K562 (cell line): ENCODE data around the gene MND1. TPM values are rescaled to one million over a fixed set of nuclear protein-coding genes. Genes with fewer than 3 reads are reported as not detected.

Experiments
- ATAC-seq: fragments of 200-7000 bp; cut with Tn5 transposase; 3 replicates; pipeline ENCODE4 v1.9.1; 2020; ENCODE audit warnings: moderate library complexity
- BruUV-seq: library from RNA; stranded (reverse); fragments of 400-500 nt; replicated peaks from 2 replicates; lab custom pipeline; 2021; lab: Mats Ljungman, UMichigan
- CTCF ChIA-PET: fragments of 300-600 bp; formaldehyde crosslinking; extraction: SDS; loops from one replicate; lab custom pipeline; 2021; ENCODE audit warnings: low intra/inter-chr PET ratio; lab: Yijun Ruan, JAX
- POLR2A ChIA-PET: fragments of 300-600, 350-650 bp; sonication (Branson Sonifier 250); formaldehyde crosslinking; extraction: SDS; loops from one replicate; lab custom pipeline; 2021; ENCODE audit warnings: antibody characterized with exemption, inconsistent platforms; lab: Yijun Ruan, JAX
- DNase-seq, 4 experiments: peaks; one replicate each; pipeline versions ENCODE4 v3.0.0 to v3.0.0-alpha.2; 2011 to 2018; ENCODE audit warnings: low spot score in 3 of 4, mixed read lengths in 3 of 4; ENCODE audit errors: extremely low read depth in 1 of 4
- FAIRE-seq: peaks from 2 replicates; lab custom pipeline; 2011; peaks lifted over from hg19 to GRCh38; lab: Jason Lieb, UNC
- H2AFZ ChIP-seq: 2 replicates; pipeline ENCODE4 v1.6.0; 2011; ENCODE audit warnings: low read depth, low read length, control low read depth, inconsistent platforms
- H3K27ac ChIP-seq: fragments of 200-600 bp; 3 replicates; pipeline ENCODE4 v1.8.0; 2011; ENCODE audit warnings: low read depth, mild to moderate bottlenecking, control low read depth, inconsistent platforms, low read length, moderate library complexity, mixed read lengths; ENCODE audit errors: extremely low read depth
- H3K27me3 ChIP-seq, 2 experiments: fragments of 300-600 bp in 1 of 2; 2 replicates in 1 of 2; 3 replicates in 1 of 2; pipeline versions ENCODE4 v1.6.0 to v1.8.0; 2011; ENCODE audit warnings: inconsistent platforms in 2 of 2, low read length in 2 of 2, mild to moderate bottlenecking in 1 of 2, mixed read lengths in 1 of 2, moderate library complexity in 1 of 2; ENCODE audit not compliant: control insufficient read depth in 2 of 2, insufficient read depth in 2 of 2
- H3K36me3 ChIP-seq: fragments of 300-600 bp; 3 replicates; pipeline ENCODE4 v1.8.0; 2011; ENCODE audit warnings: mild to moderate bottlenecking, low read length, inconsistent platforms; ENCODE audit not compliant: control insufficient read depth, insufficient read depth
- H3K4me1 ChIP-seq, 2 experiments: fragments of 200-600 bp in 1 of 2; replicated peaks in 1 of 2; 2 replicates in 1 of 2; 3 replicates in 1 of 2; pipeline versions ENCODE4 v1.5.1 to v1.8.0; 2011; ENCODE audit warnings: inconsistent platforms in 2 of 2, low read length in 2 of 2, mild to moderate bottlenecking in 1 of 2, mixed read lengths in 1 of 2, moderate library complexity in 1 of 2; ENCODE audit not compliant: control insufficient read depth in 2 of 2, insufficient read depth in 2 of 2
- H3K4me2 ChIP-seq: 2 replicates; pipeline ENCODE4 v1.6.1; 2011; ENCODE audit warnings: low read length, control low read depth, inconsistent platforms, mixed read lengths; ENCODE audit not compliant: insufficient read depth
- H3K4me3 ChIP-seq: fragments of 200-600 bp; sonication (generic), shearing (Covaris generic); 2 replicates; pipeline ENCODE4 v1.5.1; 2016; ENCODE audit warnings: control low read depth, inconsistent platforms
- H3K79me2 ChIP-seq: fragments of 200-600 bp; 3 replicates; pipeline ENCODE4 v1.8.0; 2011; ENCODE audit warnings: low read length, inconsistent platforms; ENCODE audit not compliant: control insufficient read depth, insufficient read depth
- H3K9ac ChIP-seq, 2 experiments: 2 replicates each; pipeline versions ENCODE4 v1.6.0 to v1.6.1; 2011; ENCODE audit warnings: low read depth in 2 of 2, low read length in 2 of 2, control low read depth in 1 of 2, inconsistent platforms in 1 of 2, mild to moderate bottlenecking in 1 of 2, mixed read lengths in 1 of 2; ENCODE audit not compliant: insufficient read depth in 1 of 2
- H3K9me1 ChIP-seq: one replicate; pipeline ENCODE4 v1.6.0; 2011; ENCODE audit warnings: inconsistent platforms, mild to moderate bottlenecking, low read length, moderate library complexity; ENCODE audit not compliant: control insufficient read depth, insufficient read depth
- H3K9me3 ChIP-seq: replicated peaks from 2 replicates; pipeline ENCODE4 v1.5.1; 2011; ENCODE audit warnings: low read depth, low read length, inconsistent platforms; ENCODE audit not compliant: control insufficient read depth, insufficient read depth
- H4K20me1 ChIP-seq: replicated peaks from 2 replicates; pipeline ENCODE4 v1.6.1; 2011; ENCODE audit warnings: low read length, inconsistent platforms, mixed read lengths; ENCODE audit not compliant: control insufficient read depth, insufficient read depth
- ATF6 ChIP-seq: sonication (generic); formaldehyde crosslinking; IDR thresholded peaks from 2 replicates; pipeline ENCODE4 v1.4.0; 2020; ENCODE audit warnings: mild to moderate bottlenecking, missing genetic modification reagents
- CBX3 ChIP-seq, 2 experiments: IDR thresholded peaks; 1 replicate in 1 of 2; 2 replicates in 1 of 2; pipeline ENCODE4 v1.6.1; 2012; ENCODE audit warnings: inconsistent platforms in 2 of 2, low read length in 2 of 2, borderline replicate concordance in 1 of 2, control low read depth in 1 of 2
- CHAMP1 ChIP-seq: fragments of 450-650 bp; IDR thresholded peaks from 2 replicates; pipeline ENCODE4 v1.6.1; 2016; ENCODE audit warnings: mild to moderate bottlenecking
- CTBP1 ChIP-seq: fragments of 450-650 bp; IDR thresholded peaks from 2 replicates; pipeline ENCODE4 v1.6.1; 2016; ENCODE audit warnings: borderline replicate concordance
- ESRRB ChIP-seq: fragments of 250-450 bp; sonication (Bioruptor Pico); IDR thresholded peaks from 2 replicates; pipeline ENCODE4 v1.5.0; 2020; ENCODE audit warnings: mild to moderate bottlenecking, moderate library complexity, borderline replicate concordance
- HNRNPK ChIP-seq: fragments of 200-400 bp; formaldehyde crosslinking; IDR thresholded peaks from one replicate; pipeline ENCODE4 v1.6.1; 2018; ENCODE audit warnings: mild to moderate bottlenecking, low read depth, low read length; ENCODE audit not compliant: poor library complexity, severe bottlenecking
- LEF1 ChIP-seq: fragments of 450-650 bp; IDR thresholded peaks from 2 replicates; pipeline ENCODE4 v1.6.1; 2016; ENCODE audit warnings: mild to moderate bottlenecking
- MCM7 ChIP-seq, 2 experiments: fragments of 450-650 bp; IDR thresholded peaks; 2 replicates each; pipeline ENCODE4 v1.6.1; 2016 to 2018
- NR1H2 ChIP-seq: sonication (generic); formaldehyde crosslinking; IDR thresholded peaks from 2 replicates; pipeline ENCODE4 v1.4.0; 2020; ENCODE audit warnings: mild to moderate bottlenecking, missing genetic modification reagents
- STAT6 ChIP-seq: sonication (generic); formaldehyde crosslinking; IDR thresholded peaks from 2 replicates; pipeline ENCODE4 v1.8.1; 2023; ENCODE audit warnings: mild to moderate bottlenecking, missing genetic modification reagents
- U2AF1 ChIP-seq: fragments of 200-400 bp; formaldehyde crosslinking; optimal IDR thresholded peaks from 2 replicates; pipeline ENCODE3; 2017; ENCODE audit warnings: mild to moderate bottlenecking, low read depth, low read length, moderate library complexity
- ZNF174 ChIP-seq: fragments of 250-450 bp; sonication (Bioruptor Pico); IDR thresholded peaks from 2 replicates; pipeline ENCODE4 v1.4.0; 2020; ENCODE audit warnings: mild to moderate bottlenecking
- ZNF24 ChIP-seq: fragments of 450-650 bp; IDR thresholded peaks from 2 replicates; pipeline ENCODE4 v1.6.1; 2016
- ZNF764 ChIP-seq: fragments of 250-450 bp; sonication (Bioruptor Pico); IDR thresholded peaks from 2 replicates; pipeline ENCODE4 v1.4.0; 2020; ENCODE audit warnings: low read depth, mild to moderate bottlenecking, moderate library complexity
- WGBS: fragments of 100-300 bp; shearing (Covaris generic); methylation state at CpG from one replicate; pipeline ENCODE4 v1.1.6; 2016; ENCODE audit warnings: low coverage, mixed read lengths; ENCODE audit not compliant: insufficient coverage; ENCODE audit errors: missing lambda C conversion rate; 5-methylcytosine and 5-hydroxymethylcytosine counted together
- in situ Hi-C: fragments of 300-500 bp; cut with MboI; formaldehyde crosslinking; loops from 4 replicates; pipeline ENCODE4 v1.15.0; 2018; ENCODE audit warnings: inconsistent platforms, mixed read lengths
- intact Hi-C: fragments of 100-400 bp; cut with micrococcal nuclease; formaldehyde crosslinking; loops from 2 replicates; pipeline ENCODE4 v1.14.2; 2022
- polyA plus RNA-seq, 8 experiments: library from polyadenylated mRNA; depleted of rRNA in 4 of 8; stranded (reverse) in 5 of 8; unstranded in 3 of 8; fragments of >200 nt; fragmentation: Nextera tagmentation in 2 of 8; fragmentation: Illumina TruSeq in 1 of 8; extraction: Ambion mirVana in 2 of 8; extraction: Trizol in 1 of 8; gene quantifications; 2 replicates each; pipeline versions ENCODE4 v1.2.1 to v1.2.3, GENCODE V29; 2011 to 2014; ENCODE audit warnings: inconsistent platforms in 1 of 8, missing spikeins in 1 of 8
- total RNA-seq, 7 experiments: library from RNA; depleted of rRNA in 6 of 7; stranded (reverse); fragments of >200 nt in 6 of 7; fragmentation: Illumina TruSeq in 2 of 7; extraction: Trizol in 2 of 7; gene quantifications; 2 replicates each; pipeline versions ENCODE4 v1.2.1 to v1.2.3, GENCODE V29; 2011 to 2021; ENCODE audit warnings: low replicate concordance in 1 of 7
- TF ChIP-seq, protein P1 (sequence below): sonication (generic); formaldehyde crosslinking; IDR thresholded peaks from 2 replicates; pipeline ENCODE4 v1.8.0; 2022; ENCODE audit warnings: mild to moderate bottlenecking, low read depth, missing genetic modification reagents

The MND1 gene
- total and polyA plus RNA-seq, 9 of the 15 experiments (the other 6 are each of a cell fraction or from before 2014, with no cell fraction given), result 35.3 to 94.1 (median 59.9) TPM

DNA sequence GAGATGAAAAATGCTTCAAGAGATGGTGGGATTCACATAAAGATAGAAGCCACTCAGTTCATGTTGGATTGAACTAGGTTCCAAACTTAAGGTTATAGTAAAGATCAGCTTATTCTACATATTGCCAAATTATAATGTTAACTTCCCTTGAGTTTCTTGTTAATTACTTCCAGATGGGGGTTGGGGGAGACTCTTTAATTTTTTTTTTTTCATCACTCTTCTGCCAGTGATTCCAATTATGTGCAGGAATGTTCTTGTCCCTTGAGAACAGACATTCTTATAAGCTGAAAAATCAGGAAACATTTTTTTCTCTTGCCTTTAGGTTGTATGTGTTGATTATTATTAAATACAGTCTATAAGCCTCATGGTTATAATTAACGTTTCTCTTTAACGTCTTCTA lies 30.0 kb downstream of the MND1 start:
- no peak for TF ChIP-seq CBX3 (IDR thresholded peaks at IDR 0.05; ENCODE audit: borderline replicate concordance in 1 of 2, low read length in 2 of 2)
- no peak for TF ChIP-seq NR1H2 (CRISPR knock-in tag)
- no peak for TF ChIP-seq ZNF24
- TF ChIP-seq U2AF1, result no peak
- no peak for TF ChIP-seq ESRRB (CRISPR knock-in tag)
- no peak for TF ChIP-seq MCM7 (IDR thresholded peaks at IDR 0.05)
- no peak for TF ChIP-seq HNRNPK
- no peak for TF ChIP-seq LEF1
- no peak for TF ChIP-seq CTBP1
- no peak for TF ChIP-seq ATF6 (CRISPR knock-in tag)
- TF ChIP-seq, protein P1, sequence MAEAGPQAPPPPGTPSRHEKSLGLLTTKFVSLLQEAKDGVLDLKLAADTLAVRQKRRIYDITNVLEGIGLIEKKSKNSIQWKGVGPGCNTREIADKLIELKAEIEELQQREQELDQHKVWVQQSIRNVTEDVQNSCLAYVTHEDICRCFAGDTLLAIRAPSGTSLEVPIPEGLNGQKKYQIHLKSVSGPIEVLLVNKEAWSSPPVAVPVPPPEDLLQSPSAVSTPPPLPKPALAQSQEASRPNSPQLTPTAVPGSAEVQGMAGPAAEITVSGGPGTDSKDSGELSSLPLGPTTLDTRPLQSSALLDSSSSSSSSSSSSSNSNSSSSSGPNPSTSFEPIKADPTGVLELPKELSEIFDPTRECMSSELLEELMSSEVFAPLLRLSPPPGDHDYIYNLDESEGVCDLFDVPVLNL (CRISPR knock-in tag), result no peak
- no peak for TF ChIP-seq ZNF764 (CRISPR knock-in tag)
- no peak for TF ChIP-seq ZNF174 (CRISPR knock-in tag)
- TF ChIP-seq CHAMP1, result no peak
- no peak for TF ChIP-seq STAT6 (CRISPR knock-in tag)

More for the DNA sequence above, 30.0 kb downstream of the MND1 start:
- H3K79me2 ChIP-seq, result no peaks in the 10 kb centered on the region
- H3K9me1 ChIP-seq, result no peaks in the 10 kb centered on the region
- ChIA-PET POLR2A (interaction anchor here (0.5 kb wide), 1 partner anchor 1426 kb away, joined by 6 read pairs; no protein-coding TSS in a partner anchor), CTCF (no interaction called here)
- in situ Hi-C loops (no loop called here), intact Hi-C loops (no loop called here)
- no peak overlapping the region for H3K9ac ChIP-seq
- no peak overlapping the region for H2AFZ ChIP-seq
- H3K27me3 ChIP-seq, result no peaks in the 10 kb centered on the region
- no peak overlapping the region for H3K4me2 ChIP-seq
- no peak overlapping the region for H3K27ac ChIP-seq
- H4K20me1 ChIP-seq, result no peaks in the 10 kb centered on the region
- BruUV-seq, result no TSS peak
- no peak for ATAC-seq
- no peak for FAIRE-seq
- H3K36me3 ChIP-seq, result peaks cover 32% of the 10 kb centered on the region; the same call in 2 of the 3 replicates
- 66% methylated on average over 2 of the region's 2 CpGs for WGBS
- H3K4me1 ChIP-seq, result no peaks in the 10 kb centered on the region
- H3K9me3 ChIP-seq, result no peaks in the 10 kb centered on the region
- DNase-seq, result no peak
- no peak overlapping the region for H3K4me3 ChIP-seq
